Mesenchymal stem cell (in vitro differentiated cells and primary cell): ENCODE data around the gene KLHL29.

Experiments used
- DNase-seq: peaks from one replicate; pipeline ENCODE4 v3.0.0-alpha.2; 2013
- H2AFZ ChIP-seq: one replicate; pipeline ENCODE4 v1.6.1; 2013; ENCODE audit warnings: low read depth, mild to moderate bottlenecking, control low read depth, inconsistent platforms, low read length, moderate library complexity
- H2AK5ac ChIP-seq: 2 replicates; pipeline ENCODE4 v1.6.1; 2013; ENCODE audit warnings: low read length, moderate library complexity, mild to moderate bottlenecking, inconsistent platforms; ENCODE audit not compliant: severe bottlenecking
- H2BK120ac ChIP-seq: one replicate; pipeline ENCODE4 v1.6.1; 2013; ENCODE audit warnings: low read depth, mild to moderate bottlenecking, inconsistent platforms, low read length, moderate library complexity
- H2BK12ac ChIP-seq, 2 experiments: one replicate each; pipeline ENCODE4 v1.6.1; 2013; ENCODE audit warnings: inconsistent platforms in 2 of 2, low read length in 2 of 2, mild to moderate bottlenecking in 2 of 2, moderate library complexity in 2 of 2, control low read depth in 1 of 2
- H2BK15ac ChIP-seq: one replicate; pipeline ENCODE4 v1.6.1; 2013; ENCODE audit warnings: mild to moderate bottlenecking, low read depth, inconsistent platforms; ENCODE audit not compliant: poor library complexity, severe bottlenecking
- H2BK5ac ChIP-seq: 2 replicates; pipeline ENCODE4 v1.6.1; 2013; ENCODE audit warnings: low read depth, mild to moderate bottlenecking, low read length, control low read depth, inconsistent platforms; ENCODE audit not compliant: poor library complexity, severe bottlenecking
- H3K14ac ChIP-seq, 2 experiments: one replicate each; pipeline ENCODE4 v1.6.1; 2013; ENCODE audit warnings: inconsistent platforms in 2 of 2, low read length in 2 of 2, control low read depth in 1 of 2, mild to moderate bottlenecking in 1 of 2, moderate library complexity in 1 of 2
- H3K18ac ChIP-seq, 2 experiments: one replicate each; pipeline ENCODE4 v1.6.1; 2013; ENCODE audit warnings: inconsistent platforms in 2 of 2, low read length in 2 of 2, control low read depth in 1 of 2, low read depth in 1 of 2, mild to moderate bottlenecking in 1 of 2
- H3K23ac ChIP-seq, 2 experiments: one replicate each; pipeline ENCODE4 v1.6.1; 2013; ENCODE audit warnings: inconsistent platforms in 2 of 2, low read length in 2 of 2, mild to moderate bottlenecking in 2 of 2, moderate library complexity in 2 of 2, control low read depth in 1 of 2
- H3K27ac ChIP-seq: 2 replicates; pipeline ENCODE4 v1.5.1; 2013; ENCODE audit warnings: mild to moderate bottlenecking, moderate library complexity, low read length, control low read depth, inconsistent platforms; ENCODE audit not compliant: poor library complexity, severe bottlenecking
- H3K27me3 ChIP-seq, 2 experiments: 2 replicates each; pipeline versions ENCODE4 v1.6.1 to v1.7.0; 2013; ENCODE audit warnings: low read length in 2 of 2, mild to moderate bottlenecking in 2 of 2, moderate library complexity in 2 of 2, control low read depth in 1 of 2, inconsistent platforms in 1 of 2; ENCODE audit not compliant: control insufficient read depth in 1 of 2, insufficient read depth in 1 of 2
- H3K36me3 ChIP-seq, 2 experiments: 2 replicates each; pipeline versions ENCODE4 v1.6.1 to v1.7.0; 2013; ENCODE audit warnings: low read length in 2 of 2, control low read depth in 1 of 2, inconsistent platforms in 1 of 2, low read depth in 1 of 2, mild to moderate bottlenecking in 1 of 2; ENCODE audit not compliant: insufficient read depth in 2 of 2, control insufficient read depth in 1 of 2
- H3K4ac ChIP-seq, 2 experiments: one replicate each; pipeline ENCODE4 v1.6.1; 2013; ENCODE audit warnings: inconsistent platforms in 2 of 2, low read length in 2 of 2, mild to moderate bottlenecking in 2 of 2, moderate library complexity in 2 of 2, control low read depth in 1 of 2, low read depth in 1 of 2
- H3K4me1 ChIP-seq: 2 replicates; pipeline ENCODE4 v1.6.1; 2013; ENCODE audit warnings: low read depth, low read length, control low read depth; ENCODE audit not compliant: control insufficient read depth, insufficient read depth
- H3K4me2 ChIP-seq: 2 replicates; pipeline ENCODE4 v1.6.1; 2013; ENCODE audit warnings: low read length, mild to moderate bottlenecking, inconsistent platforms; ENCODE audit not compliant: poor library complexity, severe bottlenecking
- H3K4me3 ChIP-seq, 2 experiments: 2 replicates each; pipeline versions ENCODE4 v1.5.1 to v1.7.0; 2013; ENCODE audit warnings: low read length in 2 of 2, mild to moderate bottlenecking in 2 of 2, control low read depth in 1 of 2, low read depth in 1 of 2; ENCODE audit not compliant: insufficient read depth in 1 of 2
- H3K79me1 ChIP-seq: replicated peaks from 2 replicates; pipeline ENCODE4 v1.6.1; 2013; ENCODE audit warnings: mild to moderate bottlenecking, control low read depth, low read length, inconsistent platforms; ENCODE audit not compliant: poor library complexity, severe bottlenecking
- H3K9ac ChIP-seq: 2 replicates; pipeline ENCODE4 v1.7.0; 2013; ENCODE audit warnings: mild to moderate bottlenecking, low read length, moderate library complexity
- H3K9me3 ChIP-seq: 2 replicates; pipeline ENCODE4 v1.7.0; 2013; ENCODE audit warnings: mild to moderate bottlenecking, low read length; ENCODE audit not compliant: control insufficient read depth
- H4K8ac ChIP-seq: one replicate; pipeline ENCODE4 v1.6.1; 2013; ENCODE audit warnings: inconsistent platforms, mild to moderate bottlenecking, low read length, moderate library complexity
- H4K91ac ChIP-seq: one replicate; pipeline ENCODE4 v1.6.1; 2013; ENCODE audit warnings: mild to moderate bottlenecking, low read length, inconsistent platforms
- whole genome bisulfite sequencing: methylation state at CpG from one replicate; pipeline ENCODE4 v1.1.7; 2013; ENCODE audit warnings: mixed read lengths; 5-methylcytosine and 5-hydroxymethylcytosine counted together

The KLHL29 gene

GRCh38 chr2:23521060-23521459 is 136.1 kb downstream of the KLHL29 start:
- 95% methylated on average over 7 of the region's 7 CpGs for WGBS
- Histone ChIP-seq H4K8ac (no peak overlapping the region), H3K23ac (no peak overlapping the region)

DNA sequence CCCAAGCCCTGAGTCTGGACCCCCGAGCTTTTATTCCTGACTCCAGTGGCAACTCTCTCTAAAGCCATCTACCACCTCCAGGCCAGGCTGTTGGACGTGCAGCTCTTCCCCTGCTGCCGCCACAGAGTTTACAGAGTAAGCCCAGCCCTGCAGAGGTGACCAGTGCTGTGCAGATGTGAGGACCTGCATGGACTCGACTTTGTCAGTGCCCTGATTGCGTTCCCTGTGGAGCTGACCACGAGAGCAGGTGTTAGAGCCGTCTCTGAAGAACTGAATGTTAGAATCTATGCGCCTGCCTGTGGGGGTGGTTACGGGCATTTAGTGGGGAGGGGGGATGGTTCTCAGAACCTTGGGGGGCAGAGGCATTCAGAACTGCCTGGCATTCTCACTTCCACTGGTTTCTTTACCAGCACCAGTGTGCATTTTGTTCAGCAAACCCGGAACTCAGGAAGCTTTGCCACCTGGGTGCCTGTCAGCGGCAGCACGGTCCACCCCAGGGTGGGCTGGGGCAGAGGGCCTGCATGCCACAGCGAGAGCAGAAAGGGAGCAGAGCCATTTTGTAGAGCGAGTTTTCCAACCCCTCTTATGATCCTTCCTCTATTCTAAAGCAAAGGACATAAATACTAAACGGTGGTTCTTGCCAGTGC is 137.9 kb downstream of the KLHL29 start:
- no peak overlapping the region for H3K18ac ChIP-seq

More at GRCh38 chr2:23521060-23521459, 136.1 kb downstream of the KLHL29 start:
- Histone ChIP-seq H3K4me1 (peaks cover 24% of the 10 kb centered on the region), H2BK12ac (no peak overlapping the region), H2BK120ac (no peak overlapping the region), H3K9me3 (no peaks in the 10 kb centered on the region), H2AK5ac (no peak overlapping the region), H3K27ac (no peak overlapping the region), H2BK15ac (no peak overlapping the region), H2AFZ (no peak overlapping the region), H4K91ac (no peak overlapping the region), H3K27me3 (no peaks in the 10 kb centered on the region), H3K36me3 (no peaks in the 10 kb centered on the region), H3K14ac (no peak overlapping the region), H3K4ac (no peak overlapping the region), H3K9ac (no peak overlapping the region), H3K4me3 (no peak overlapping the region), H2BK5ac (no peak overlapping the region), H3K4me2 (no peak overlapping the region), H3K79me1 (no peaks in the 10 kb centered on the region), H3K18ac (no peak overlapping the region)
- DNase-seq: no peak

DNA sequence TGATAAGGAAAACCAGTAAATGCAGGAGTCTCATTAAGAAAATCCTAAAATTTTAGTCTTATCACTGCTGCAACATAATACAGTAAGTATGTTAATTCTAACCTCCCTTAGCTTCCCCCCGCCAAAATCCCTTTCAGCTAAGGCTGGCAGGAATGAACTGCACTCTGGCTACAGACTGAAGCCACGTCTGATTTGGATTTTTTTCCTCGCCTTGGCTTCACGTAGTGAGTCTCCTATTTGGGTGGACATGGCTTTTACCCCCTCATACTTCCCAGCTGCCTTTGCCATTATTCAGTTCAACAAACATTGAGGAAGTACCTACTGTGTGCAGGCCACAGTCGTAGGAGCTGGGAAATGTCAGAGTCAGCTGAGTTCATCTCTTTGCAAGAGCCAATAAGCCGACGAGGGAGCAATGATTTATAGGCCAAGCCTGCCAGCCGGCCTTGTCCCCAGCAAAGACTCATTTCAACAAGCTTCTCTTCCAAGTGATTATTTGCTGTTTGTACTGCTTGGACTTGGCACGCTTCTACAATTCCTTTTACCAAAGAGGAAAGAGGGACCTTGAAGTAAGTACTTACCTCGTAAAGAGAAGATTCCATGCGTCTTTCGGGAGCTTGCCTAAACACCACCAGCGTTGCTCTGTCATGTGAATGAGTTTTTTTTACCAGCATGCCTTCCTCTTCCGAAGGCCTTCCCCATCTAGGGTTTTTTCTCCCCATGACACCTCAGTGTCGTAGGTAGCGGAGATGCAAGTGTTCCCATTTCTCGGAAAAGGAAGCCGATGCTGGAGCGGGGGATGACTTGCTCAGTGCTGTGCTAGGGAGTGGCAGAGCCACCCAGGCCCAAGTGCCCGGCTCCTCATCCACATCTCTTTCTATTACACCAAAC is 138.6 kb downstream of the KLHL29 start:
- Histone ChIP-seq H2BK12ac (no peak overlapping the region), H3K9me3 (no peaks in the 10 kb centered on the region), H3K14ac (no peak overlapping the region), H4K8ac (no peak overlapping the region), H3K4me1 (peaks cover 39% of the 10 kb centered on the region), H2AK5ac (peak overlapping the region; percentile 6), H3K4me3 (peak overlapping the region in 1 of 2 experiments; percentile 18), H3K27ac (no peak overlapping the region), H4K91ac (no peak overlapping the region), H2BK5ac (no peak overlapping the region), H3K23ac (no peak overlapping the region), H3K36me3 (no peaks in the 10 kb centered on the region), H3K27me3 (no peaks in the 10 kb centered on the region), H2BK120ac (no peak overlapping the region), H3K4ac (no peak overlapping the region), H3K4me2 (no peak overlapping the region), H3K18ac (no peak overlapping the region), H3K79me1 (peaks cover 2% of the 10 kb centered on the region), H2AFZ (no peak overlapping the region), H3K9ac (peak overlapping the region; percentile 41), H2BK15ac (no peak overlapping the region)
- DNase-seq: peak; percentile 17
- 77% methylated on average over 20 of the region's 20 CpGs for WGBS

More for the DNA sequence above, 137.9 kb downstream of the KLHL29 start:
- no peak overlapping the region for H3K9ac ChIP-seq
- H3K23ac ChIP-seq: no peak overlapping the region
- no peak overlapping the region for H4K8ac ChIP-seq
- H2BK5ac ChIP-seq: no peak overlapping the region
- DNase-seq: no peak
- H3K4me3 ChIP-seq: no peak overlapping the region
- H2AFZ ChIP-seq: no peak overlapping the region
- WGBS: 96% methylated on average over 11 of the region's 15 CpGs
- peaks cover 39% of the 10 kb centered on the region for H3K4me1 ChIP-seq
- H3K4me2 ChIP-seq: no peak overlapping the region
- H3K4ac ChIP-seq: no peak overlapping the region
- H2BK12ac ChIP-seq: no peak overlapping the region
- no peak overlapping the region for H2BK15ac ChIP-seq
- peaks cover 2% of the 10 kb centered on the region for H3K79me1 ChIP-seq
- no peaks in the 10 kb centered on the region for H3K9me3 ChIP-seq
- no peak overlapping the region for H4K91ac ChIP-seq
- H3K27ac ChIP-seq: no peak overlapping the region
- no peak overlapping the region for H3K14ac ChIP-seq
- no peaks in the 10 kb centered on the region for H3K27me3 ChIP-seq
- H2BK120ac ChIP-seq: no peak overlapping the region
- no peak overlapping the region for H2AK5ac ChIP-seq
- no peaks in the 10 kb centered on the region for H3K36me3 ChIP-seq

GRCh38 chr2:23524261-23524706 is 139.3 kb downstream of the KLHL29 start:
- no peak overlapping the region for H2AK5ac ChIP-seq
- DNase-seq: peak; percentile 20
- no peak overlapping the region for H3K4me3 ChIP-seq
- no peak overlapping the region for H3K4me2 ChIP-seq
- WGBS: 83% methylated on average over 19 of the region's 19 CpGs
- no peak overlapping the region for H4K91ac ChIP-seq
- peaks cover 39% of the 10 kb centered on the region for H3K4me1 ChIP-seq
- no peak overlapping the region for H2BK12ac ChIP-seq
- H3K36me3 ChIP-seq: no peaks in the 10 kb centered on the region
- H3K9ac ChIP-seq: no peak overlapping the region
- no peak overlapping the region for H2BK5ac ChIP-seq
- H3K18ac ChIP-seq: no peak overlapping the region
- peaks cover 2% of the 10 kb centered on the region for H3K79me1 ChIP-seq
- no peaks in the 10 kb centered on the region for H3K9me3 ChIP-seq
- H2BK15ac ChIP-seq: no peak overlapping the region
- peak overlapping the region in 1 of 2 experiments; percentile 35 for H3K4ac ChIP-seq
- H2AFZ ChIP-seq: no peak overlapping the region
- no peak overlapping the region for H3K14ac ChIP-seq
- H3K23ac ChIP-seq: no peak overlapping the region
- no peaks in the 10 kb centered on the region for H3K27me3 ChIP-seq
- H3K27ac ChIP-seq: no peak overlapping the region
- no peak overlapping the region for H2BK120ac ChIP-seq
- no peak overlapping the region for H4K8ac ChIP-seq
